B cell (primary cell): ENCODE measurements around the gene CYP4F22. TPM values are rescaled to one million over a fixed set of nuclear protein-coding genes. Genes with fewer than 3 reads are reported as not detected.
"Not testable (repeated sequence)": the region's sequence is repeated elsewhere in the genome, so short reads cannot be mapped to it uniquely, and the experiment has no call there.

ENCODE experiments used
- ATAC-seq: fragments of 200-7000 bp; cut with Tn5 transposase; one replicate; pipeline ENCODE4 v1.10.0; 2021; ENCODE audit warnings: low read depth, mild to moderate bottlenecking, moderate number of reproducible peaks, moderate library complexity
- CTCF ChIA-PET: fragments of 350-600 bp; sonication (Branson Sonifier 250); formaldehyde crosslinking; loops from one replicate; lab custom pipeline; 2021; ENCODE audit warnings: antibody characterized with exemption, inconsistent platforms; lab: Charles Lee
- POLR2A ChIA-PET: fragments of 350-600 bp; sonication (Branson Sonifier 250); formaldehyde crosslinking; loops from one replicate; lab custom pipeline; 2021; ENCODE audit warnings: antibody characterized with exemption; lab: Charles Lee
- DNase-seq: peaks from one replicate; pipeline ENCODE4 v3.0.0; 2013
- H2AFZ ChIP-seq: 2 replicates; pipeline ENCODE4 v1.6.1; 2012; ENCODE audit warnings: mild to moderate bottlenecking, low read depth, low read length; ENCODE audit not compliant: insufficient read depth, poor library complexity, severe bottlenecking
- H3K27ac ChIP-seq, 2 donors: 1 replicate in 1 of 2; 2 replicates in 1 of 2; pipeline ENCODE4 v1.5.1; 2012 to 2013; ENCODE audit warnings: low read length in 2 of 2, mild to moderate bottlenecking in 2 of 2, moderate library complexity in 1 of 2
- H3K27me3 ChIP-seq, 4 experiments: fragments of 200-600 bp in 1 of 4; sonication (generic) in 1 of 4; replicated peaks in 1 of 4; 1 replicate in 2 of 4; 2 replicates in 2 of 4; pipeline versions ENCODE4 v1.6.1 to v1.7.0; 2013 to 2016; ENCODE audit warnings: low read length in 3 of 4, mild to moderate bottlenecking in 2 of 4, mixed read lengths in 1 of 4, moderate library complexity in 1 of 4; ENCODE audit not compliant: insufficient read depth in 4 of 4, control insufficient read depth in 3 of 4; ENCODE audit errors: control extremely low read depth in 1 of 4
- H3K36me3 ChIP-seq, 2 experiments: replicated peaks in 1 of 2; 1 replicate in 1 of 2; 2 replicates in 1 of 2; pipeline versions ENCODE4 v1.6.1 to v1.7.1; 2013; ENCODE audit warnings: low read length in 1 of 2; ENCODE audit not compliant: insufficient read depth in 2 of 2, control insufficient read depth in 1 of 2; ENCODE audit errors: control extremely low read depth in 1 of 2, extremely low read depth in 1 of 2
- H3K4me1 ChIP-seq, 2 donors: fragments of 200-600 bp in 1 of 2; sonication (generic) in 1 of 2; 1 replicate in 1 of 2; 2 replicates in 1 of 2; pipeline versions ENCODE4 v1.5.1 to v1.6.1; 2013 to 2017; ENCODE audit warnings: low read length in 2 of 2; ENCODE audit not compliant: control insufficient read depth in 2 of 2, insufficient read depth in 2 of 2
- H3K4me2 ChIP-seq: replicated peaks from 2 replicates; pipeline ENCODE3; 2012; ENCODE audit warnings: mild to moderate bottlenecking, low read depth, low read length; ENCODE audit not compliant: poor library complexity, severe bottlenecking
- H3K4me3 ChIP-seq, 5 experiments: fragments of 200-600 bp in 1 of 5; sonication (generic) in 1 of 5; 1 replicate in 3 of 5; 2 replicates in 2 of 5; pipeline versions ENCODE4 v1.5.1 to v1.7.0; 2011 to 2016; ENCODE audit warnings: low read length in 4 of 5, mild to moderate bottlenecking in 4 of 5, low read depth in 2 of 5, control low read depth in 1 of 5, moderate library complexity in 1 of 5; ENCODE audit not compliant: insufficient read depth in 1 of 5; ENCODE audit errors: control extremely low read depth in 1 of 5, extremely low read depth in 1 of 5
- H3K79me2 ChIP-seq: fragments of 200-600 bp; sonication (generic); one replicate; pipeline ENCODE4 v1.6.0; 2016; ENCODE audit warnings: low read length; ENCODE audit not compliant: control insufficient read depth, insufficient read depth
- H3K9ac ChIP-seq: fragments of 200-600 bp; sonication (generic); 2 replicates; pipeline ENCODE4 v1.6.1; 2017; ENCODE audit warnings: mild to moderate bottlenecking, low read length, moderate library complexity
- H3K9me3 ChIP-seq, 3 donors: one replicate each; pipeline versions ENCODE4 v1.6.1 to v1.7.1; 2013; ENCODE audit warnings: low read length in 2 of 3; ENCODE audit not compliant: control insufficient read depth in 2 of 3, insufficient read depth in 1 of 3; ENCODE audit errors: control extremely low read depth in 1 of 3
- H4K20me1 ChIP-seq: 2 replicates; pipeline ENCODE4 v1.6.0; 2012; ENCODE audit warnings: mild to moderate bottlenecking, low read length; ENCODE audit not compliant: insufficient read depth, control insufficient read depth, poor library complexity, severe bottlenecking
- H3K27ac Mint-ChIP-seq: one replicate; pipeline ENCODE4 v1.8.0; 2021; ENCODE audit warnings: mixed read lengths
- H3K27me3 Mint-ChIP-seq: one replicate; pipeline ENCODE4 v1.8.0; 2021; ENCODE audit warnings: mixed read lengths
- H3K4me1 Mint-ChIP-seq: one replicate; pipeline ENCODE4 v1.8.0; 2021; ENCODE audit warnings: mixed read lengths
- H3K4me3 Mint-ChIP-seq: one replicate; pipeline ENCODE4 v1.8.0; 2021; ENCODE audit warnings: mixed read lengths
- H3K9me3 Mint-ChIP-seq: one replicate; pipeline ENCODE4 v1.8.0; 2022; ENCODE audit warnings: mixed read lengths; ENCODE audit not compliant: insufficient read depth
- EZH2 ChIP-seq: IDR thresholded peaks from 2 replicates; pipeline ENCODE4 v1.6.1; 2012; ENCODE audit warnings: borderline replicate concordance, low read depth, mild to moderate bottlenecking, moderate library complexity, low read length; ENCODE audit not compliant: insufficient read depth, poor library complexity, severe bottlenecking
- WGBS: methylation state at CpG from one replicate; pipeline ENCODE4 v1.1.5; 2013; ENCODE audit warnings: missing lambda C conversion rate; ENCODE audit not compliant: insufficient coverage; 5-methylcytosine and 5-hydroxymethylcytosine counted together
- intact Hi-C: fragments of 100-400 bp; cut with micrococcal nuclease; formaldehyde crosslinking; loops from one replicate; pipeline ENCODE4 v1.10.0; 2022
- polyA plus RNA-seq: library from polyadenylated mRNA; depleted of rRNA; stranded (reverse); fragments of >200 nt; gene quantifications from 2 replicates; pipeline ENCODE4 v1.2.3, GENCODE V29; 2012
- total RNA-seq, 2 donors: library from RNA; stranded (reverse); fragments of 120-200 nt in 1 of 2; gene quantifications; 1 replicate in 1 of 2; 2 replicates in 1 of 2; pipeline versions ENCODE4 v1.2.3 to v1.2.4, GENCODE V29; 2013 to 2022
- TF ChIP-seq, protein P1 (sequence below): fragments of 200-600 bp; IDR thresholded peaks from one replicate; pipeline ENCODE4 v1.8.0; 2022; ENCODE audit warnings: antibody characterized with exemption, mild to moderate bottlenecking

Gene CYP4F22
- total and polyA plus RNA-seq, 2 donors (not counting 1 experiment from before 2014, with no cell fraction given): 0.03 TPM; not detected in 1

DNA sequence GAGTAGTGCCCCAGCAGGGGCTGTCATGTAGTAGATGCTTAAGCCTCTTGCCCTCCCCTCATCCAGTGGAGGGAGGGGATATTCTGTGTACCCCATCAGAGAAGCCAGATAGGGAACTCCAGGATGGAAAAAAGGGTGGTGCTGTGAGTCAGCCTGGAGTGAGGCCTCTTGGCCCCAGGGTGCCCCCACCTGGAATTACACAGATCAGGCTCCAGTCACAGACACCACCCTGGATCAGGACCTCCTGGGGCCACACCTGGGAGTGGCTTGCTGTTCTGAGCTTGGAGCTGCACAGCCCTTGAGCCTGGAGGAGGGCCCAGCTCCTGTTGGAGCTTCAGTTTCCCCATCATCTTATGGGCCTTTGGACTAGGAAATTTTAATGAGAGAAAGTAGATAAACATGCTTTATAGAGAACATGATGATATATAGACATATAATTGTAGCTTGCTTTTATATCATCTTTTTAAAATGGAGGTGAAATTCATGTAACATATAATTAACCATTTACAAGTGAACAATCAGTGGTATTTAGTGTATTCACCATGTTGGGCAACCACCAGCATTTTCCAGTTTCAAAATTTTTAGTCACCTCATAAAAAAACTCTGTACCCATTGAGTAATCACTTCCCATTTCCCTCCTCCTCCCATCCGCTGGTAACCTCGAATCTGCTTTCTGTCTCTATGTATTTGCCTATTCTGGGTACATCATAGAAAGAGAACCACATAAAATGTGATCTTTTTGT lies 24.6 kb downstream of the CYP4F22 start:
- Histone ChIP-seq H3K27me3 (peaks cover 0 to 39% (median 2%) of the 10 kb centered on the region in 4 experiments), H3K9me3 (peaks cover 0 to 24% (median 8%) of the 10 kb centered on the region in 3 donors), H3K9ac (no peak overlapping the region), H3K27ac (no peak overlapping the region), H2AFZ (no peak overlapping the region), H3K4me1 (no peaks in the 10 kb centered on the region), H3K36me3 (no peaks in the 10 kb centered on the region), H3K4me2 (no peak overlapping the region), H3K79me2 (no peaks in the 10 kb centered on the region), H4K20me1 (no peaks in the 10 kb centered on the region), H3K4me3 (no peak overlapping the region)
- CTCF ChIA-PET: no interaction called here
- DNase-seq: no peak
- Mint-ChIP-seq H3K27me3 (peaks cover 30% of the 10 kb centered on the region), H3K9me3 (peaks cover 5% of the 10 kb centered on the region), H3K4me1 (no peaks in the 10 kb centered on the region), H3K4me3 (no peak overlapping the region), H3K27ac (peak overlapping the region; percentile 32)
- intact Hi-C loops: no loop called here
- WGBS: no CpG with 5 or more reads among the region's 2 CpGs
- POLR2A ChIA-PET: no interaction called here
- no peak for ATAC-seq
- TF ChIP-seq, protein P1, sequence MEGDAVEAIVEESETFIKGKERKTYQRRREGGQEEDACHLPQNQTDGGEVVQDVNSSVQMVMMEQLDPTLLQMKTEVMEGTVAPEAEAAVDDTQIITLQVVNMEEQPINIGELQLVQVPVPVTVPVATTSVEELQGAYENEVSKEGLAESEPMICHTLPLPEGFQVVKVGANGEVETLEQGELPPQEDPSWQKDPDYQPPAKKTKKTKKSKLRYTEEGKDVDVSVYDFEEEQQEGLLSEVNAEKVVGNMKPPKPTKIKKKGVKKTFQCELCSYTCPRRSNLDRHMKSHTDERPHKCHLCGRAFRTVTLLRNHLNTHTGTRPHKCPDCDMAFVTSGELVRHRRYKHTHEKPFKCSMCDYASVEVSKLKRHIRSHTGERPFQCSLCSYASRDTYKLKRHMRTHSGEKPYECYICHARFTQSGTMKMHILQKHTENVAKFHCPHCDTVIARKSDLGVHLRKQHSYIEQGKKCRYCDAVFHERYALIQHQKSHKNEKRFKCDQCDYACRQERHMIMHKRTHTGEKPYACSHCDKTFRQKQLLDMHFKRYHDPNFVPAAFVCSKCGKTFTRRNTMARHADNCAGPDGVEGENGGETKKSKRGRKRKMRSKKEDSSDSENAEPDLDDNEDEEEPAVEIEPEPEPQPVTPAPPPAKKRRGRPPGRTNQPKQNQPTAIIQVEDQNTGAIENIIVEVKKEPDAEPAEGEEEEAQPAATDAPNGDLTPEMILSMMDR: no peak
- TF ChIP-seq EZH2: no peak

DNA sequence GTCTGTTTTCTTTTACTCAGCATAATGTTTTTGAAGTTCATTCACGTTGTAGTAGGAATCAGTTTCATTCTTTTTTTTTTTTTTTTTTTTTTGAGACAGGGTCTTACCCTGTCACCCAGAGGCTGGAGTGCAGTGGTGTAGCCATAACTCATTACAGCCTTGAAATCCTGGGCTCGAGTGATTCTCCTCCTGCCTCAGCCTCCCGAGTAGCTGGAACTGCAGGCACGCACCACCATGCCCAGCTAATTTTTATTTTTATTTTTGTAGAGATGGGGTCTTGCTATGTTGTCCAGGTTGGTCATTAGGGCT lies 25.2 kb downstream of the CYP4F22 start:
- H4K20me1 ChIP-seq, H3K4me3 Mint-ChIP-seq, H3K27ac ChIP-seq, H3K4me1 ChIP-seq, H3K9ac ChIP-seq, H3K4me1 Mint-ChIP-seq, ATAC-seq, intact Hi-C loops, H2AFZ ChIP-seq, POLR2A ChIA-PET, H3K27ac Mint-ChIP-seq, H3K79me2 ChIP-seq, H3K36me3 ChIP-seq, H3K4me3 ChIP-seq, DNase-seq, H3K9me3 Mint-ChIP-seq, H3K4me2 ChIP-seq, CTCF ChIA-PET: not testable (repeated sequence)
- H3K27me3 ChIP-seq: peaks cover 0 to 38% (median 2%) of the 10 kb centered on the region in 4 experiments
- H3K9me3 ChIP-seq: peaks cover 0 to 24% (median 8%) of the 10 kb centered on the region in 3 donors
- 100% methylated on average over 2 of the region's 4 CpGs for WGBS
- H3K27me3 Mint-ChIP-seq: peaks cover 28% of the 10 kb centered on the region
